GM18517 (cell line): ENCODE measurements around the gene FNBP1L.

Source experiments
- ATAC-seq: cut with Tn5 transposase; IDR thresholded peaks from one replicate; pipeline ENCODE4 v1.9.1; 2021; ENCODE audit warnings: mild to moderate bottlenecking, moderate library complexity; ENCODE audit not compliant: unreplicated experiment

Gene FNBP1L

GRCh38 chr1:93447481-93448291 lies at the start of gene FNBP1L:
TSS of gene FNBP1L (plus strand) at chr1:93448118. CDS start at chr1:93448282, 164 bp downstream.
- no peak for ATAC-seq

GRCh38 chr1:93399781-93400180 lies 48.1 kb upstream of the FNBP1L start:
- no peak for ATAC-seq

- no peak for ATAC-seq
Measured at GRCh38 chr1:93408203-93408602, 39.7 kb upstream of the FNBP1L start.

- ATAC-seq = no peak
Measured at GRCh38 chr1:93411000-93411399, 36.9 kb upstream of the FNBP1L start.

GRCh38 chr1:93414749-93415148 lies 33.2 kb upstream of the FNBP1L start:
- no peak for ATAC-seq

- no peak for ATAC-seq
Measured at GRCh38 chr1:93415296-93415695, 32.6 kb upstream of the FNBP1L start.

GRCh38 chr1:93416183-93416582 lies 31.7 kb upstream of the FNBP1L start:
- ATAC-seq = no peak

GRCh38 chr1:93419344-93419743 lies 28.6 kb upstream of the FNBP1L start:
- no peak for ATAC-seq

GRCh38 chr1:93420400-93420799 lies 27.5 kb upstream of the FNBP1L start:
- no peak for ATAC-seq

GRCh38 chr1:93426181-93426580 lies 21.7 kb upstream of the FNBP1L start:
- ATAC-seq = no peak

GRCh38 chr1:93427656-93428055 lies 20.3 kb upstream of the FNBP1L start:
- no peak for ATAC-seq

- no peak for ATAC-seq
Measured at GRCh38 chr1:93433407-93433961, 14.4 kb upstream of the FNBP1L start.

- no peak for ATAC-seq
Measured at GRCh38 chr1:93434088-93434487, 13.8 kb upstream of the FNBP1L start.

- no peak for ATAC-seq
Measured at GRCh38 chr1:93434987-93435386, 12.9 kb upstream of the FNBP1L start.

GRCh38 chr1:93435443-93435842 lies 12.5 kb upstream of the FNBP1L start:
- no peak for ATAC-seq

- ATAC-seq = no peak
Measured at GRCh38 chr1:93436496-93436895, 11.4 kb upstream of the FNBP1L start.

- ATAC-seq = peak; percentile 71
Measured at GRCh38 chr1:93437976-93438605, 9.8 kb upstream of the FNBP1L start.

GRCh38 chr1:93438716-93439115 lies 9.2 kb upstream of the FNBP1L start:
- ATAC-seq = no peak

- no peak for ATAC-seq
Measured at GRCh38 chr1:93440272-93440671, 7.6 kb upstream of the FNBP1L start.

- no peak for ATAC-seq
Measured at GRCh38 chr1:93440706-93441105, 7.2 kb upstream of the FNBP1L start.

- no peak for ATAC-seq
Measured at GRCh38 chr1:93441589-93441988, 6.3 kb upstream of the FNBP1L start.

- ATAC-seq = no peak
Measured at GRCh38 chr1:93442008-93442666, 5.8 kb upstream of the FNBP1L start.
